Esophagus mucosa (tissue), 1 donor: Measurements from ENCODE around the gene GCN1. TPM values are rescaled to one million over a fixed set of nuclear protein-coding genes. Genes with fewer than 3 reads are reported as not detected.

Experiments used
- ATAC-seq: fragments of 200-7000 bp; cut with Tn5 transposase; one replicate; pipeline ENCODE4 v1.9.1; 2020
- total RNA-seq: library from RNA; stranded (reverse); gene quantifications from one replicate; pipeline ENCODE4 v1.2.4, GENCODE V29; 2023
- donor health status: DM: yes; HTN: yes; CAD: no.

Gene GCN1
- total RNA-seq, 1 donor from 2014 or later = 65.0 TPM

GRCh38 chr12:120092551-120093335, 101.8 kb downstream of the GCN1 start:
- ATAC-seq = no peak

DNA sequence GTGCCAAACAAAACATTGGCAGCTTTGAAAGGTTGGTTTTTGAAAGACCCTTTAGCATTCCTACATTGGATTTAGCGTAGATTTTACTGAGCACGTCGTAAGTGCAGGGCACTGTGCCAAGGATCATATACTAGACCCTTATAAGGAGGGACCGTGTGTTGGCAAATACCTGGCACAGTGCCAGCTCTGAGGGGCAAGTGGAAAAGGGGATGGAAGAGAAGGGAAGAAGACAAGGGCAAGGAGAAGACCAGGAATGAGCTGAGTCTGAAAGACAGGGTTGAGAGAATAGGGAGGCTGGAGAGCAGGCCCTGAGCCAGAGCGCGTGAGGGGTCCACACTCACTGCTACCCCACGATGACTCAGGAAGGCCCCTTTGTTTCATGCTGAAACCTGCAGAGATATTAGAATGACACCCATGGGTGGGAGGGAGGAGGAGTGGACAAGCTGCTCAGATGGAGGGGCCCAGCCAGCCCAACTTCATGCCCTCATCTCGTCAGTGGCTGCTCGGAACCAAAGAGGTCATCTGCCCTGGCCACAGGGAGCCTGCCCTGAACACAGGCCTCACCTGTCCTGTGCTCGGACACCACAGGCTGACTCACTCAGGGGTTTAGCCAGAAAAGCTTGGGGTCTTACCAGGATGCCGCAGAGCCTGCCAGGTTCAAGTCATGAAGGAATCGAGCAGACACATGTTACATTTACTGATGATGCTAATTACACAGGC, 103.0 kb downstream of the GCN1 start:
- ATAC-seq = no peak

- no peak for ATAC-seq
Observed at GRCh38 chr12:120090626-120091295, 103.8 kb downstream of the GCN1 start.

DNA sequence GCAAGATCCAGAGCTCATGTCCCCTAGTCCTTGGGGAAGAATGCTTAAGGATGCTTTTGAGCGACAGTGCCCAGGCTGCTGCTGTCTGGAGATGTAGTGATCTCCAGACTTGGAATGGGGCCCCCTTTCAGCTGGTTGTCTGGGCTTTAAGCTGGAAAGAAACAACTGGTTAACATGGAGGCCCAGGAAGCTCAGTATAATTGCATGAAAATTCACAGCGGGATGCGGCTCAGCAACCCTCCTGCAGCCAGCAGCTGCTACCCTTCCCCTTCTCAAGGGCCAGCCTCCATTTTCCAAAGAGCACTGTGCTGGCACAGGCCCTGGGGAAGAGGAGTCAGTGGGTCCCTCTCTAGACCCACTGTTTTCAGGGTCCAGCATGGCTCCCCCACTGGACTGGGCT, 104.3 kb downstream of the GCN1 start:
- no peak for ATAC-seq

DNA sequence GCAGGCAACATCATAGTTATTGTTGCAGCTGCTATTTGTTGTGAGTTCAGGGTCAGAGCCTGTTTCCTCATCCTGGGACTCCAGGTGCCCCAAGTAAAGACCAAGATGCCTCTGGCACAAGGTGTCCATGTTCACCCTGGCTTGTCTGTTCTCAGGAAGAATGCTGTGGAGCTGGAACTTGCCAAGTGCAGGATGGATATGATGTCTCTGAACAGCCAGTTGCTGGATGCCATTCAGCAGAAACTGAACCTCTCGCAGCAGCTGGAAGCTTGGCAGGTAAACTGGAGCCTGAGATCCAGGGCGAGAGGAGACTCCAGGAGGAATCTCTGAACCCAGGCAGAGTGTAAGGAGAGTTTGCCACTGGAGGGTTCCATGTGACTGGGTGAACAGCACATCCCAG, 104.7 kb downstream of the GCN1 start:
- no peak for ATAC-seq

GRCh38 chr12:120089105-120089504, 105.4 kb downstream of the GCN1 start:
- ATAC-seq = no peak

DNA sequence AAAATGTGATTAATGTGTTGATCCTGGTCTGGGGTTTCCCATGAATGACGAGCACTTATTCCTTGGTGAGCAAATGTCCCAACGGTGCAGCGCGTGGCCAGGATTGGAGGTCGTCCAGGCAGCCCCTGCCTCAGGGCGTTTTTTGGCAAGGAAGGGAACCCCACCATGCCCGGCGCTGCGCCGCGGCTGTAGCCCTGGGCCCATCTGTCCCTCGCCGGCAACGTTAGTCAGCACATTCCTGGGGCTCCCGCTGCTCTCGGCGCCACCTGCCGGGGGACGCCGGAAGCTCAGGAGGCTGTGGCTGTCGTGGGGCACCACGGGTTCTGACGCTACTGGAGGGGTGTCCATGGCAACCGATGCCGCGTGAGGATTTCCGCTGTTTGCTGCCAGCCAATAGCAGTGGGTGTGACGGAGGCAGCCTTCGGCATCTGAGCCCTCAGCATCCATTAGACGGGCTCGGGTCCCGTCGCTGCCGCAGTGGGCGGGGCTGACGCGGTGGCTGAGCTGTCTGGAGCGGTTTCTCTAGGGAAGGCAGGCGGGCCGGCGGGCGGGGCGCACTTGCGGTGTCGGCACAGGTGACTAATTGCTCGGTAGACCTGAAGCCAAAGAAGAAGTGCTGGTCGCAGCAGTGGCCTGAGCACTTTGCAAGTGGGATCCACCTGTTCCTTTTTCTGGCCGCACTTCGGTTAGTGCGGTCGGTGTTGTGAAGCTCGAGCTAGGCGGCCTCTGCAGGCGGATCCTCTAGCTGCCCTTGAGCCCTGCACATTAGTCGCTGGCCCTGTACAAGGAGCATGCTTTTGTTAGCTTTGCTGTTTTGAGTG, 107.5 kb downstream of the GCN1 start:
- ATAC-seq = peak; percentile 96

- ATAC-seq = no peak
Observed at GRCh38 chr12:120085920-120086645, 108.4 kb downstream of the GCN1 start.

- ATAC-seq = no peak
Observed at GRCh38 chr12:120081641-120082040, 112.9 kb downstream of the GCN1 start.

DNA sequence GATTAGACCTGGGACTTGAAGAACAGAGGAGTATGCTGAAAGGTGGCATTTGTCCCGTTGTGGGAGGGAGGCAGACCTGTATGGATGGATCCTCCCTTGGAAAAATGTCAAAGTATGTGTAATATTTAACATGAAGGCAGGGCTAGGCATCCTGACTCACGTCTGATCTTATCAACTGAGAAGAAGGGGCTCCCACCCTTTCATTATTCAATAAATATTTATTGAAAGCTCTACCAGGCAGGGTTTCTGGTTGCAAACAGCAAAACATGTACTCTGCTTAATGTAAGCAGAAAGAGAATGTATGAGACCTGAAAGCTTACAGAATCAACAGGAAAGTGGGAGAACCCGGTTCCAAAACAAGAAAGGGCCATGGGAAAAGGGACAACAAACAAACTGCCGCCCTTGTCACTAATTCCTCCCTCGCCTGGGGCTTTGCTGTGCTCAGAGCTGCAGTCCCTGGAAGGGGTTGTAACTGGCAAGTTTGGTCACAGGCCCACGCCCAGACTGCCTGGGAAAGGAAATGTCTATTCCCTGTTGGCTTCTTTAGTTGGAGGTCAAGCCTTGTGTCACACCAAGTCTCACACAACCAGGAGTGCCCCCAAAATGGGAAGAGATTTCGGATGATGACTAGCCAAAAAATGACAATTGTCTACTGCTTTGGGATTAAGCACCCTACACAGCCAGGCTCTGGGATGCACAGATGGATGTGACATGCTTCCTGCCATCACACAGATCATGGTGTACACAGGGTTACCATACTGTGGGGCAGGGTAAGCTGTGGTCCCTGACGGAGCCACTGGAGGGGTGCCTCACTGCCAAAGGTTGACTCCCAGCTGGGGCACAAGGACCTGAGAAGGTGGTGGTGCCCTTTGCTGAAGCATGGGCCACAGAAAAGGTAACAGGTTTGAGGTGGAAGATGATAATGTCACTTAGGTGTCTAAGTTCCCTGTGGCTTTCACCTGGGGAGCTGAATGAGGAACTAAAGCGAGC, 114.8 kb downstream of the GCN1 start:
- ATAC-seq = peak; percentile 87

DNA sequence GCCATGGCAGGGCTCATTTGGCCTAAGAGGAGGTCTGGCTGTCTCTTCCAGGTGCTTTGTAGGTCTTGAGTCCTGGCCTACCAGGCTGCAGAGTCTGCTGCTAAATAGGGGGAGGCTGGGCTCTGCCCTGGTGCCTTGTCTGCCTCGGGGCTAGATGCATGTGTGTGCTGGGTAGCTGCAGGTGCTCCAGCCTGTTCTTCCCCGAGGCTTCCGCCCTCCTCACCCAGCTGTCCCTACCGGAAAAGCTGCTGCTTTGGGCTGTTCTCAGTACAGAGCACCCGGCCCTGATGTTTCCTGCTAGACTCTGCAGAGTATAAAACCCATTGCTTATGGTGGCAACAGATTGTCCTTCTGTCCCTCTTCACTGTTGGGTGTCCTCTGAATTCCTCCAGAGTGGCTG, 115.6 kb downstream of the GCN1 start:
- peak; percentile 76 for ATAC-seq

- ATAC-seq = no peak
Observed at GRCh38 chr12:120077260-120077659, 117.3 kb downstream of the GCN1 start.

Other genes with a start within 250 kb of the GCN1 start
- gene BICDL1, start 205.5 kb downstream of the GCN1 start, total RNA-seq = 32.6 TPM
- 57.7 TPM for gene RAB35, start 78.0 kb downstream of the GCN1 start, total RNA-seq
- gene RPLP0, start 6.4 kb upstream of the GCN1 start, total RNA-seq = 3,286 TPM
- 23.6 TPM for gene PXN, start 71.0 kb upstream of the GCN1 start, total RNA-seq
- 53,824 TPM for gene RNU4-2, start 97.2 kb upstream of the GCN1 start, total RNA-seq
- gene RNU4-1, start 98.5 kb upstream of the GCN1 start, total RNA-seq = 20,765 TPM
- 0.64 TPM for gene SIRT4, start 107.6 kb upstream of the GCN1 start, total RNA-seq
- not detected for gene PLA2G1B, start 133.1 kb upstream of the GCN1 start, total RNA-seq
- 0.28 TPM for gene MSI1, start 174.4 kb upstream of the GCN1 start, total RNA-seq
- gene COX6A1, start 243.4 kb upstream of the GCN1 start, total RNA-seq = 514 TPM